ENCODE measurements around the gene CPEB3.
"Not testable (repeated sequence)": the region's sequence is repeated elsewhere in the genome, so short reads cannot be mapped to it uniquely, and the experiment has no call there.

The CPEB3 gene

DNA sequence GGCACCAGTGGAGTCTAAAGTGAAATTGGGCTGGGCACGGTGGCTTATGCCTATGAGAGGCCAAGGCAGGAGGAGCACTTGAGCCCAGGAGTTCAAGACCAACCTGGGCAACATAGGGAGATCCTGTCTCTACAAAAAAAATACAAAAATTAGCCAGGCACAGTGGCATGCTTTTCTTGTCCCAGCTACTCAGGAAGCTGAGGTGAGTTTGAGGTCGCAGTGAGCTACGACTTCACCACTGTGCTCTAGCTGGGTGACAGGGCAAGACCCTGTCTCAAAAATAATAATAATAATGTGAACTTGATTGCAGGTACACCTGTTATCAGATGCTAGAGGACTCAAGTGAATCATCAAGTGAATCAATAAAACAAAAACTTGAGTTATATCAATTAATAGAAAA, 259.3 kb downstream of the CPEB3 start:
- DNase-seq (ENCODE audit: low spot score): no peak

DNA sequence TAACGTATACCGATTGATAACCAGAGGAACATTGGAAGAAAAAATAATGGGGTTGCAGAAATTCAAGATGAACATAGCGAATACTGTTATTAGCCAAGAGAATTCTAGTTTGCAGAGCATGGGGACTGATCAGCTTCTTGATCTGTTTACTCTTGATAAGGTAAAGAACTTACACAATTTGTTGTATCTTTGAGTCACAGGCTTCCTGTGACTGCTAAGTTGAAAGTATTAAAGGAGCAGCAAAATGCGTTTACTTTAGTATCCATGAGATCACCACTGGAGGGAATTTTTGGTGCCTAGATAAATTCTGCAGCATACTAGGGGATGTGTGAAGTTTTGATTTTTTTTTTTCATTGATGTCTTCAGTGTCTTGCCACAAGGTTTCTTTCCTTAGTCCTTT, 263.7 kb downstream of the CPEB3 start:
- no peak for DNase-seq (ENCODE audit: low spot score)

GRCh38 chr10:92025340-92025739, 265.5 kb downstream of the CPEB3 start:
- DNase-seq (ENCODE audit: low spot score): not testable (repeated sequence)

DNA sequence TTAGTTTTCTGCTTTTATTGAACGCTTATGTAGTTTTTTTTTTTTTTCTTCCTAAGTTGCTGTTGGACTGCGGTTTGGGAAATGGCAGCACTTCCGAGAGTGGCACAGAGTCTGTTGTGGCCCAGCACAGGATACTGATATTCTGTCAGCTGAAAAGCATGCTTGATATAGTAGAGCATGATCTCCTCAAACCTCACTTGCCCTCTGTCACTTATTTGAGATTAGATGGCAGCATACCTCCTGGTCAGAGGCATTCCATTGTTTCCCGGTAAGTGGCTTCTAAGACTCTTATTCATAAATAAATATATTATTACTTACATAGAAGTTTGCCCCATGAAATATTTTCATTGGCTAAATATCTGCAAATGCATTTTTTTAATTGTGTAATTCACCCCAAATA, 266.2 kb downstream of the CPEB3 start:
- DNase-seq (ENCODE audit: low spot score): no peak

- DNase-seq (ENCODE audit: low spot score): no peak
Measured at GRCh38 chr10:92014620-92015019, 276.3 kb downstream of the CPEB3 start.

- no peak for DNase-seq (ENCODE audit: low spot score)
Measured at GRCh38 chr10:92011560-92012214, 279.2 kb downstream of the CPEB3 start.

- DNase-seq (ENCODE audit: low spot score): no peak
Measured at GRCh38 chr10:92010047-92010735, 280.7 kb downstream of the CPEB3 start.

DNA sequence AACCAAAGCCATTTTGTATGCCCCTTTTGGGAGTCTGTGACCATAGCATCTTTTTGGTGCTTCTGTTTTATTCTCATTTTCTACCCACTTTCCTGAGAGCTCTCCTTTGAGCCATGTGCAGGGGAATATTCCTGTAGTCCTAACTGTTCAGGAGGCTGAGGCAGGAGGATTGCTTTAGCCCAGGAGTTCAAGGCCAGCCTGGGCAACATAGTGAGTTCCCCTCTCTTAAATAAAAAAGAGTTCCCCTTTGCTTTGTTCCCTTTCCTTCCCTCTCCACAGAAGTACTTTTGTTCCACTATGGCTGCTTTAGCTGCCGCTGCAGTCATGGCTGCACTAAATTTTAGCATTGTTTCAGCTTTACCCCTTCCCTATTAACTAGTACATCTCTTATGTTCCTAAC, 281.4 kb downstream of the CPEB3 start:
- no peak for DNase-seq (ENCODE audit: low spot score)

DNA sequence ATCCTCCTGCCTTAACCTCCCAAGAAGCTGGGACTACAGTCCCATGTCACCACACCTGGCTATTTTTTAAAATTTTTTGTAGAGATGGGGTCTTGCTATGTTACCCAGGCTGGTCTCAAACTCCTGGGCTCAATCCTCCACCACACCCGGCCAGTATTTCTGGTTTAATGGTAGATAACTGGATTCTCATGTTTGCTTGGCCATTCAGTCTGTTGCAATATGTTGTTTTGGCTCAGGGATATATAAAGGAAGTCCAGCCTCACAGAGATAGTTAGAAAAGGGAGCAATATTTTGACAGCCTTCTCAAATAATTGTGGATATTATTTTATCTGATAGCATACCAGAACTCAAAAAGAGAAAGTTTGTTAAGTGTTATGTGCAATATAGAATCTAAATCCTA, 284.9 kb downstream of the CPEB3 start:
- DNase-seq (ENCODE audit: low spot score): no peak

DNA sequence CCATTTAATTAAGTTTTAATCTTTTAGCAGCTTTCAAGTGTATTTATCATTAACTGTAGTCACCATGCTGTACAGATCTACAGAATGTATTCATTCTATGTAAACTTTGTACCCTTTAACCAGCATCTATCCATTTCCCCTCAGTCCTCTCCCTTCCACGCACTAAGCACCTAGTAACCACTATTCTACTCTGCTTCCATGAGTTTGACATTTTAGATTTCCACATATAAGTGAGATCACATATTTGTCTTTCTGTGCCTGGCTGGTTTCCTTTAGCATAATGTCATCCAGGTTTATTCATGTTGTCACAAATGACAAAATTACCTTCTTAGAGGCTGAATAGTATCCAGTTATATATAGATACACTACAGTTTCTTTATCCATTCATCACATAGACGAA, 287.6 kb downstream of the CPEB3 start:
- DNase-seq (ENCODE audit: low spot score): no peak

DNA sequence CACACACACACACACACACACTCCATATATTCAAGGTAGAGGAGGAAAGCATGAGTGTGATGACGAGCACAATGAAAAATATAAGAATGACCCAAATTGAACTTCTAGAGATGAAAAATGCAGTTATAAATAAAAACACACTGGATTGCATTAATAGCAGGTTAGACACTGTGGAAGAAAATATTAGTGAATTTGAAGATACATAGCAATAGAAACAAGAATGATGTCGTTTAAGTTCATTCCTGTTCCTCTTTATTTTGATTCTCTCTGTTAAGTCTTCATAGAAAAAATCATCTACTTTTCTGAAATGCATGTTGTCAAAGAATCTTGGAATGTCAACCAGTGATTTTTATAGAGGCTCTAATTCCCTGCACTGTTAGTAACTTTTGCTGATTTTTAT, 288.9 kb downstream of the CPEB3 start:
- no peak for DNase-seq (ENCODE audit: low spot score)

DNA sequence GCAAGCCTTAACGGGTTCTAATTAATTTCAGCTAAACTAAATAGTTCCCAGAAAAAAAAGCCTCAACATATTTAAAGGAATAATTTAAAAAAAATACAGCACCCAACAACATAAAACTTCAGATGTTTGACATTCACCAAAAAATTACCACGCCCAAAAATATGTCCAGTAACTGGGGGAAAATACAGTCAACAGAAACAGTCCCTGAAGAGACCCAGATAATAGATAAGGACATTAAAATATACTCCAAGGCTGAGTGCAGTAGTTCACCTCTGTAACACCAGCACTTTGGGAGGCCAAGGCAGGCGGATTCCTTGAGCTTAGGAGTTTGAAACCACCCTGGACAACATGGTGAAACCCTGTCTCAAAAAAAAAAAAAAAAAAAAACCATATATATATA, 289.3 kb downstream of the CPEB3 start:
- no peak for DNase-seq (ENCODE audit: low spot score)
